ENCODE measurements around the gene TRIM23.

Gene TRIM23

GRCh38 chr5:65654713-65655112 is 30.6 kb upstream of the TRIM23 start:
- Histone ChIP-seq H4K91ac (ENCODE audit: low read depth, low read length, poor library complexity) (no peak overlapping the region), H2AFZ (ENCODE audit: low read length) (no peak overlapping the region), H3K18ac (ENCODE audit: low read length) (no peak overlapping the region), H3K9me3 (replicated peaks in 1 of 2; ENCODE audit: control insufficient read depth in 2 of 2, insufficient read depth in 1 of 2, low read depth in 1 of 2, low read length in 2 of 2) (no peaks in the 10 kb centered on the region), H3K23ac (ENCODE audit: low read depth, low read length, poor library complexity) (no peak overlapping the region), H4K8ac (ENCODE audit: low read depth, low read length) (no peak overlapping the region), H3K27ac (replicated peaks; ENCODE audit: low read length) (no peak overlapping the region), H3K4me2 (ENCODE audit: insufficient read depth, low read length, poor library complexity, severe bottlenecking) (no peak overlapping the region), H3K4me3 (ENCODE audit: low read length in 2 of 2) (no peak overlapping the region), H3K9ac (ENCODE audit: low read depth, low read length, poor library complexity) (no peak overlapping the region), H3K4ac (ENCODE audit: low read length) (no peak overlapping the region), H2BK12ac (ENCODE audit: low read length) (no peak overlapping the region), H2BK5ac (ENCODE audit: low read length) (no peak overlapping the region), H3K4me1 (ENCODE audit: control insufficient read depth in 2 of 2, insufficient read depth in 1 of 2, low read depth in 1 of 2, low read length in 2 of 2) (no peaks in the 10 kb centered on the region), H3K27me3 (ENCODE audit: control insufficient read depth in 3 of 3, insufficient read depth in 3 of 3, low read depth in 1 of 3, low read length in 3 of 3) (no peaks in the 10 kb centered on the region), H2BK120ac (ENCODE audit: low read depth, low read length) (no peak overlapping the region), H3K14ac (ENCODE audit: low read length) (no peak overlapping the region), H3K36me3 (replicated peaks in 1 of 2; ENCODE audit: control insufficient read depth in 2 of 2, insufficient read depth in 2 of 2, low read length in 2 of 2) (peaks cover 0 to 51% of the 10 kb centered on the region in 2 donors), H2BK15ac (ENCODE audit: low read length) (no peak overlapping the region), H2AK5ac (ENCODE audit: low read depth, low read length) (no peak overlapping the region), H3K79me1 (ENCODE audit: low read depth, low read length) (no peaks in the 10 kb centered on the region)
- no peak for DNase-seq (ENCODE audit: low spot score)
- no CpG with 5 or more reads among the region's 2 CpGs for WGBS, 2 donors (ENCODE audit: extremely low coverage in 2 of 2, insufficient read length in 2 of 2, insufficient replicate concordance in 1 of 2)

DNA sequence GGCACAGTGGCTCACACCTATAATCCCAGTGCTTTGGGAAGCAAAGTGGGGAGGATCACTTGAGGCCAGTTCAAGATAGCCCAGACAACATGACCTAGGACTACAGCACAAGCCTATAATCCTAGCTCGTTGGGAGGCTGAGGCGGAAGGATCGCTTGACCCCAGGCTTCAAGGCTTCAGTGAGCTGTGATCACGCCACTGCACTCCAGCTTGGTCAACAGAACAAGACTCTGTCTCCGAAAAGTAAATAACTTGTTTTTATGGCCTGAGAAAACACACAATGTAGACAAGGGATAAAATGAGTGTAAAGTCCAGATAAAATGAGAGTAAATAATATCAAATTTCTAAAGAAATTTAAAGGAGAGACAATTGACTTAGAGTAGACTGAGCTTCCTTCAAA is 27.0 kb upstream of the TRIM23 start:
- H3K14ac ChIP-seq (ENCODE audit: low read length) = no peak overlapping the region
- H2AFZ ChIP-seq (ENCODE audit: low read length) = no peak overlapping the region
- no peak overlapping the region for H3K4me2 ChIP-seq (ENCODE audit: insufficient read depth, low read length, poor library complexity, severe bottlenecking)
- no peak overlapping the region for H3K4ac ChIP-seq (ENCODE audit: low read length)
- H3K79me1 ChIP-seq (ENCODE audit: low read depth, low read length) = no peaks in the 10 kb centered on the region
- H4K91ac ChIP-seq (ENCODE audit: low read depth, low read length, poor library complexity) = no peak overlapping the region
- H3K9me3 ChIP-seq (replicated peaks in 1 of 2; ENCODE audit: control insufficient read depth in 2 of 2, insufficient read depth in 1 of 2, low read depth in 1 of 2, low read length in 2 of 2) = no peaks in the 10 kb centered on the region
- H3K27me3 ChIP-seq (ENCODE audit: control insufficient read depth in 3 of 3, insufficient read depth in 3 of 3, low read depth in 1 of 3, low read length in 3 of 3) = no peaks in the 10 kb centered on the region
- no peak overlapping the region for H3K4me3 ChIP-seq (ENCODE audit: low read length in 2 of 2)
- H2BK5ac ChIP-seq (ENCODE audit: low read length) = no peak overlapping the region
- H2BK120ac ChIP-seq (ENCODE audit: low read depth, low read length) = no peak overlapping the region
- peaks cover 0 to 42% of the 10 kb centered on the region in 2 donors for H3K36me3 ChIP-seq (replicated peaks in 1 of 2; ENCODE audit: control insufficient read depth in 2 of 2, insufficient read depth in 2 of 2, low read length in 2 of 2)
- H3K9ac ChIP-seq (ENCODE audit: low read depth, low read length, poor library complexity) = no peak overlapping the region
- H3K18ac ChIP-seq (ENCODE audit: low read length) = no peak overlapping the region
- no peak overlapping the region for H2BK15ac ChIP-seq (ENCODE audit: low read length)
- H2AK5ac ChIP-seq (ENCODE audit: low read depth, low read length) = no peak overlapping the region
- H3K27ac ChIP-seq (replicated peaks; ENCODE audit: low read length) = no peak overlapping the region
- peaks cover 0 to 1% of the 10 kb centered on the region in 2 donors for H3K4me1 ChIP-seq (ENCODE audit: control insufficient read depth in 2 of 2, insufficient read depth in 1 of 2, low read depth in 1 of 2, low read length in 2 of 2)
- no CpG with 5 or more reads among the region's 5 CpGs for WGBS, 2 donors (ENCODE audit: extremely low coverage in 2 of 2, insufficient read length in 2 of 2, insufficient replicate concordance in 1 of 2)
- no peak for DNase-seq (ENCODE audit: low spot score)
- no peak overlapping the region for H3K23ac ChIP-seq (ENCODE audit: low read depth, low read length, poor library complexity)
- no peak overlapping the region for H2BK12ac ChIP-seq (ENCODE audit: low read length)
- H4K8ac ChIP-seq (ENCODE audit: low read depth, low read length) = no peak overlapping the region

DNA sequence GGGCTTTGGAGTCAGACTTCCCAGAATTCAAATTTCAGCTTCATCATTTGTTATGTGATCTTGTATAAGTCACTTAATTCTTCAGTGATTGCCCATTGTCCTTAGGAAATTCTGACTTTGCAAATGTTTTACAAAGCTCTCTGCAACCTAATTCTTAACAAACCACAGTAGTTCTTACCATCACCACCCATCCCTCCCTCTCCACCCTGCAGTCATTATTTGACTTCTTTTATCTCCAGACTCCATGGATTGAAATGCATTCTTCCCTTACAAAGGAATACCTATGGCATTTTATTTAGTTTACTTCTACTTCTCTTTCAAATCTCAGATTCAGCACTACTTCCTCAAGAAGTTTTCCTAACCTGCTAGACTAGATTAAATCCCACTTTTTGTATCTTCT is 23.8 kb upstream of the TRIM23 start:
- Histone ChIP-seq H3K4ac (ENCODE audit: low read length) (no peak overlapping the region), H2BK12ac (ENCODE audit: low read length) (no peak overlapping the region), H2BK15ac (ENCODE audit: low read length) (no peak overlapping the region), H4K8ac (ENCODE audit: low read depth, low read length) (no peak overlapping the region), H3K4me1 (ENCODE audit: control insufficient read depth in 2 of 2, insufficient read depth in 1 of 2, low read depth in 1 of 2, low read length in 2 of 2) (peaks cover 0 to 1% of the 10 kb centered on the region in 2 donors), H3K14ac (ENCODE audit: low read length) (no peak overlapping the region), H3K36me3 (replicated peaks in 1 of 2; ENCODE audit: control insufficient read depth in 2 of 2, insufficient read depth in 2 of 2, low read length in 2 of 2) (peaks cover 0 to 26% of the 10 kb centered on the region in 2 donors), H3K23ac (ENCODE audit: low read depth, low read length, poor library complexity) (no peak overlapping the region), H3K27me3 (ENCODE audit: control insufficient read depth in 3 of 3, insufficient read depth in 3 of 3, low read depth in 1 of 3, low read length in 3 of 3) (no peaks in the 10 kb centered on the region), H3K18ac (ENCODE audit: low read length) (no peak overlapping the region), H4K91ac (ENCODE audit: low read depth, low read length, poor library complexity) (no peak overlapping the region), H3K27ac (replicated peaks; ENCODE audit: low read length) (no peak overlapping the region), H3K4me3 (ENCODE audit: low read length in 2 of 2) (no peak overlapping the region), H2BK5ac (ENCODE audit: low read length) (no peak overlapping the region), H3K4me2 (ENCODE audit: insufficient read depth, low read length, poor library complexity, severe bottlenecking) (no peak overlapping the region), H2AK5ac (ENCODE audit: low read depth, low read length) (no peak overlapping the region), H3K9me3 (replicated peaks in 1 of 2; ENCODE audit: control insufficient read depth in 2 of 2, insufficient read depth in 1 of 2, low read depth in 1 of 2, low read length in 2 of 2) (no peaks in the 10 kb centered on the region), H3K79me1 (ENCODE audit: low read depth, low read length) (no peaks in the 10 kb centered on the region), H2AFZ (ENCODE audit: low read length) (no peak overlapping the region), H2BK120ac (ENCODE audit: low read depth, low read length) (no peak overlapping the region), H3K9ac (ENCODE audit: low read depth, low read length, poor library complexity) (no peak overlapping the region)
- no peak for DNase-seq (ENCODE audit: low spot score)

- Histone ChIP-seq H3K27ac (replicated peaks; ENCODE audit: low read length) (no peak overlapping the region), H3K9ac (ENCODE audit: low read depth, low read length, poor library complexity) (no peak overlapping the region)
- DNase-seq (ENCODE audit: low spot score) = no peak
These were observed 22.8 kb upstream of the TRIM23 start for GRCh38 chr5:65646938-65647337.

More at GRCh38 chr5:65646938-65647337, 22.8 kb upstream of the TRIM23 start:
- H2BK12ac ChIP-seq (ENCODE audit: low read length) = no peak overlapping the region
- no CpG with 5 or more reads among the region's 2 CpGs for WGBS, 2 donors (ENCODE audit: extremely low coverage in 2 of 2, insufficient read length in 2 of 2, insufficient replicate concordance in 1 of 2)
- H3K23ac ChIP-seq (ENCODE audit: low read depth, low read length, poor library complexity) = no peak overlapping the region
- H3K27me3 ChIP-seq (ENCODE audit: control insufficient read depth in 3 of 3, insufficient read depth in 3 of 3, low read depth in 1 of 3, low read length in 3 of 3) = no peaks in the 10 kb centered on the region
- no peak overlapping the region for H4K8ac ChIP-seq (ENCODE audit: low read depth, low read length)
- H3K14ac ChIP-seq (ENCODE audit: low read length) = no peak overlapping the region
- H2AFZ ChIP-seq (ENCODE audit: low read length) = no peak overlapping the region
- H3K9me3 ChIP-seq (replicated peaks in 1 of 2; ENCODE audit: control insufficient read depth in 2 of 2, insufficient read depth in 1 of 2, low read depth in 1 of 2, low read length in 2 of 2) = no peaks in the 10 kb centered on the region
- no peak overlapping the region for H3K4ac ChIP-seq (ENCODE audit: low read length)
- H2AK5ac ChIP-seq (ENCODE audit: low read depth, low read length) = no peak overlapping the region
- no peak overlapping the region for H4K91ac ChIP-seq (ENCODE audit: low read depth, low read length, poor library complexity)
- no peaks in the 10 kb centered on the region for H3K79me1 ChIP-seq (ENCODE audit: low read depth, low read length)
- H3K4me1 ChIP-seq (ENCODE audit: control insufficient read depth in 2 of 2, insufficient read depth in 1 of 2, low read depth in 1 of 2, low read length in 2 of 2) = peaks cover 0 to 1% of the 10 kb centered on the region in 2 donors
- H3K4me2 ChIP-seq (ENCODE audit: insufficient read depth, low read length, poor library complexity, severe bottlenecking) = no peak overlapping the region
- no peak overlapping the region for H2BK5ac ChIP-seq (ENCODE audit: low read length)
- H2BK15ac ChIP-seq (ENCODE audit: low read length) = no peak overlapping the region
- no peak overlapping the region for H3K4me3 ChIP-seq (ENCODE audit: low read length in 2 of 2)
- no peak overlapping the region for H3K18ac ChIP-seq (ENCODE audit: low read length)
- H2BK120ac ChIP-seq (ENCODE audit: low read depth, low read length) = no peak overlapping the region
- peaks cover 0 to 30% of the 10 kb centered on the region in 2 donors for H3K36me3 ChIP-seq (replicated peaks in 1 of 2; ENCODE audit: control insufficient read depth in 2 of 2, insufficient read depth in 2 of 2, low read length in 2 of 2)

Measured in neuronal stem cell (in vitro differentiated cells).